ENCODE measurements around the gene HOGA1.
"Not testable (repeated sequence)": the region's sequence is repeated elsewhere in the genome, so short reads cannot be mapped to it uniquely, and the experiment has no call there.

The HOGA1 gene

GRCh38 chr10:97643441-97643985, 59.3 kb downstream of the HOGA1 start:
- in situ Hi-C loops (cut with MboI; ENCODE audit: low pct_unique_long_range_greater_than_20kb, low sequenced_read_pairs, unreplicated experiment) = no loop called here
- DNase-seq (ENCODE audit: low spot score) = no peak
- no peak for TF ChIP-seq CTCF (IDR thresholded peaks at IDR 0.05; ENCODE audit: extremely low read depth, insufficient read depth, missing control alignments)

GRCh38 chr10:97644936-97645335, 60.7 kb downstream of the HOGA1 start:
- DNase-seq (ENCODE audit: low spot score) = no peak
- no peak for TF ChIP-seq CTCF (IDR thresholded peaks at IDR 0.05; ENCODE audit: extremely low read depth, insufficient read depth, missing control alignments)
- in situ Hi-C loops (cut with MboI; ENCODE audit: low pct_unique_long_range_greater_than_20kb, low sequenced_read_pairs, unreplicated experiment) = no loop called here

GRCh38 chr10:97647556-97647955, 63.4 kb downstream of the HOGA1 start:
- no peak for TF ChIP-seq CTCF (IDR thresholded peaks at IDR 0.05; ENCODE audit: extremely low read depth, insufficient read depth, missing control alignments)
- in situ Hi-C loops (cut with MboI; ENCODE audit: low pct_unique_long_range_greater_than_20kb, low sequenced_read_pairs, unreplicated experiment) = no loop called here
- DNase-seq (ENCODE audit: low spot score) = no peak

- TF ChIP-seq CTCF (IDR thresholded peaks at IDR 0.05; ENCODE audit: extremely low read depth, insufficient read depth, missing control alignments) = no peak
- in situ Hi-C loops (cut with MboI; ENCODE audit: low pct_unique_long_range_greater_than_20kb, low sequenced_read_pairs, unreplicated experiment) = no loop called here
- DNase-seq (ENCODE audit: low spot score) = peak; percentile 65
Measured at GRCh38 chr10:97648562-97649404, 64.6 kb downstream of the HOGA1 start.

- DNase-seq (ENCODE audit: low spot score); in situ Hi-C loops (cut with MboI; ENCODE audit: low pct_unique_long_range_greater_than_20kb, low sequenced_read_pairs, unreplicated experiment): not testable (repeated sequence)
Measured at GRCh38 chr10:97649405-97649750, 65.2 kb downstream of the HOGA1 start.

- DNase-seq (ENCODE audit: low spot score) = no peak
- in situ Hi-C loops (cut with MboI; ENCODE audit: low pct_unique_long_range_greater_than_20kb, low sequenced_read_pairs, unreplicated experiment) = no loop called here
- no peak for TF ChIP-seq CTCF (IDR thresholded peaks at IDR 0.05; ENCODE audit: extremely low read depth, insufficient read depth, missing control alignments)
Measured at GRCh38 chr10:97650726-97651125, 66.5 kb downstream of the HOGA1 start.

GRCh38 chr10:97651773-97652172, 67.6 kb downstream of the HOGA1 start:
- no peak for TF ChIP-seq CTCF (IDR thresholded peaks at IDR 0.05; ENCODE audit: extremely low read depth, insufficient read depth, missing control alignments)
- no peak for DNase-seq (ENCODE audit: low spot score)
- in situ Hi-C loops (cut with MboI; ENCODE audit: low pct_unique_long_range_greater_than_20kb, low sequenced_read_pairs, unreplicated experiment) = no loop called here
